GM21619 (cell line): ENCODE measurements around the gene MAST2.

ENCODE experiments used
- ATAC-seq: cut with Tn5 transposase; IDR thresholded peaks from one replicate; pipeline ENCODE4 v1.9.1; 2021; ENCODE audit not compliant: unreplicated experiment

MAST2 gene

GRCh38 chr1:46013581-46013980 is 210.2 kb downstream of the MAST2 start:
- ATAC-seq: no peak

GRCh38 chr1:46017876-46018503 is 214.6 kb downstream of the MAST2 start:
- no peak for ATAC-seq

GRCh38 chr1:46019348-46019747 is 215.9 kb downstream of the MAST2 start:
- ATAC-seq: no peak

GRCh38 chr1:46020010-46020409 is 216.6 kb downstream of the MAST2 start:
- no peak for ATAC-seq

GRCh38 chr1:46021046-46021996 is 217.9 kb downstream of the MAST2 start:
- ATAC-seq: no peak

- ATAC-seq: no peak
These were observed 223.1 kb downstream of the MAST2 start for GRCh38 chr1:46026531-46026930.

GRCh38 chr1:46027788-46028573 is 224.6 kb downstream of the MAST2 start:
- ATAC-seq: no peak

GRCh38 chr1:46030074-46030870 is 226.9 kb downstream of the MAST2 start:
- ATAC-seq: no peak

GRCh38 chr1:46030876-46031660 is 227.7 kb downstream of the MAST2 start:
- no peak for ATAC-seq

GRCh38 chr1:46034601-46035516 is 231.4 kb downstream of the MAST2 start:
- no peak for ATAC-seq

GRCh38 chr1:46036894-46037839 is 233.8 kb downstream of the MAST2 start:
- ATAC-seq: peak; percentile 56

- ATAC-seq: no peak
These were observed 236.2 kb downstream of the MAST2 start for GRCh38 chr1:46039571-46040052.

- no peak for ATAC-seq
These were observed 238.1 kb downstream of the MAST2 start for GRCh38 chr1:46041551-46041950.

- ATAC-seq: no peak
These were observed 238.6 kb downstream of the MAST2 start for GRCh38 chr1:46041974-46042373.

- ATAC-seq: peak; percentile 81
These were observed 240.1 kb downstream of the MAST2 start for GRCh38 chr1:46043458-46044017.

GRCh38 chr1:46044116-46044515 is 240.7 kb downstream of the MAST2 start:
- ATAC-seq: no peak

- no peak for ATAC-seq
These were observed 250.3 kb downstream of the MAST2 start for GRCh38 chr1:46053734-46054133.
